Esophagus muscularis mucosa (tissue), 4 donors: ENCODE data around the gene PERP. TPM values are rescaled to one million over a fixed set of nuclear protein-coding genes. Genes with fewer than 3 reads are reported as not detected.
"Not testable (repeated sequence)": the region's sequence is repeated elsewhere in the genome, so short reads cannot be mapped to it uniquely, and the experiment has no call there.

Experiments used
- DNase-seq: peaks from one replicate; pipeline ENCODE4 v3.0.0-alpha.2; 2017; ENCODE audit errors: extremely low spot score
- H3K27ac ChIP-seq, 4 donors: fragments of 200-600 bp; sonication (generic); replicated peaks in 1 of 4; 1 replicate in 3 of 4; 2 replicates in 1 of 4; pipeline ENCODE4 v1.5.1; 2016 to 2019; ENCODE audit warnings: mild to moderate bottlenecking in 1 of 4
- H3K27me3 ChIP-seq, 4 donors: fragments of 200-600 bp; sonication (generic); one replicate each; pipeline versions ENCODE4 v1.5.1 to v1.6.0; 2016 to 2019
- H3K36me3 ChIP-seq, 4 donors: fragments of 200-600 bp; sonication (generic); one replicate each; pipeline ENCODE4 v1.5.1; 2016 to 2019
- H3K4me1 ChIP-seq, 4 donors: fragments of 200-600 bp; sonication (generic); one replicate each; pipeline ENCODE4 v1.5.1; 2016 to 2019
- H3K4me3 ChIP-seq, 4 donors: fragments of 200-600 bp; sonication (generic); 1 replicate in 2 of 4; 2 replicates in 2 of 4; pipeline ENCODE4 v1.5.1; 2016 to 2019; ENCODE audit warnings: mild to moderate bottlenecking in 4 of 4, moderate library complexity in 1 of 4
- H3K9me3 ChIP-seq, 4 donors: fragments of 200-600 bp; sonication (generic); 1 replicate in 3 of 4; 2 replicates in 1 of 4; pipeline ENCODE4 v1.5.1; 2016 to 2019
- EP300 ChIP-seq: sonication (generic); formaldehyde crosslinking; IDR thresholded peaks from one replicate; pipeline ENCODE4 v1.6.1; 2017; ENCODE audit warnings: antibody characterized with exemption
- POLR2A ChIP-seq: fragments of 450-650 bp; IDR thresholded peaks from one replicate; pipeline ENCODE4 v1.6.1; 2017; ENCODE audit warnings: antibody characterized with exemption, moderate library complexity, mild to moderate bottlenecking, low read depth
- POLR2AphosphoS5 ChIP-seq, 2 donors: sonication (generic); formaldehyde crosslinking; IDR thresholded peaks; one replicate each; pipeline ENCODE4 v1.6.1; 2017; ENCODE audit warnings: antibody characterized with exemption in 2 of 2
- WGBS: methylation state at CpG from one replicate; pipeline ENCODE4 v1.1.5; 2018; 5-methylcytosine and 5-hydroxymethylcytosine counted together
- intact Hi-C: fragments of 100-400 bp; cut with DNase I; formaldehyde crosslinking; loops from one replicate; pipeline ENCODE4 v1.15.1; 2023
- total RNA-seq, 4 donors: library from RNA; depleted of rRNA; stranded (reverse); fragments of >200 nt; gene quantifications; one replicate each; pipeline versions ENCODE4 v1.1.0 to v1.2.1, GENCODE V29; 2016
- TF ChIP-seq, protein P1 (sequence below), 3 experiments: fragments of 200-600 bp in 2 of 3; fragments of 450-650 bp in 1 of 3; sonication (generic) in 2 of 3; IDR thresholded peaks; one replicate each; pipeline ENCODE4 v1.5.1; 2017 to 2019; ENCODE audit warnings: antibody characterized with exemption in 3 of 3, mild to moderate bottlenecking in 2 of 3, moderate library complexity in 1 of 3

Gene PERP
- total RNA-seq, 4 donors from 2014 or later, result 81.0 to 123 (median 83.9) TPM

DNA sequence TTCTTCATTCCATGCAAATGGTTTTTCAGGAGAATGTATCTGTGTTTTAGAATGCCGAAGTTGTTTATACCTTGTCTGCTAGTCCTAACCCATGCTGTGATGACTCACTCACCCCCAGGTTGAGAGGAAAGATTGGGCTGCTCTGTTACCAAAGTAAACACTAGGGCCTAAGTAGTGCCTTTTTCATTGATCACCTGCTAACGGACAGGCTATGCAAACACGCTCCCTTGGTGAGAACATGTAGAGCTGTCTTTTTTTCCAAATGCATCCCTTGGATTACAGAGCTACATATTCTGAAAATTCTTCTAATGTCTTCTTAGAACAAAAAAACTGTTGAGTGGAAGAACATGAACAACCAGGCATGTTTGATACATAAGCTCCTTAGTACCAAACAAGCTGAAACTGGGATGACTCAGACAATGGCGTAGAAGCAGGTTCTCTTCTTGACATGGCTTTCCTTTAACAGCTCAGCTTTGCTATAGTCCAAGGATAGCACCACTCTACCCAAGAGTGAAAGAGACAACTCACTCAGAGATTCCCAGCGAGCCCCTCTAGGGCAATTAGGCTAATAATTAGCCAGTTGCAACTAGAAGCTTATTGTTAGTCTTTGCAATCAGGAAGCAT, 20.5 kb downstream of the PERP start:
- TF ChIP-seq POLR2A (no peak), EP300 (no peak), POLR2AphosphoS5 (IDR thresholded peaks at IDR 0.05) (no peak)
- TF ChIP-seq, protein P1, sequence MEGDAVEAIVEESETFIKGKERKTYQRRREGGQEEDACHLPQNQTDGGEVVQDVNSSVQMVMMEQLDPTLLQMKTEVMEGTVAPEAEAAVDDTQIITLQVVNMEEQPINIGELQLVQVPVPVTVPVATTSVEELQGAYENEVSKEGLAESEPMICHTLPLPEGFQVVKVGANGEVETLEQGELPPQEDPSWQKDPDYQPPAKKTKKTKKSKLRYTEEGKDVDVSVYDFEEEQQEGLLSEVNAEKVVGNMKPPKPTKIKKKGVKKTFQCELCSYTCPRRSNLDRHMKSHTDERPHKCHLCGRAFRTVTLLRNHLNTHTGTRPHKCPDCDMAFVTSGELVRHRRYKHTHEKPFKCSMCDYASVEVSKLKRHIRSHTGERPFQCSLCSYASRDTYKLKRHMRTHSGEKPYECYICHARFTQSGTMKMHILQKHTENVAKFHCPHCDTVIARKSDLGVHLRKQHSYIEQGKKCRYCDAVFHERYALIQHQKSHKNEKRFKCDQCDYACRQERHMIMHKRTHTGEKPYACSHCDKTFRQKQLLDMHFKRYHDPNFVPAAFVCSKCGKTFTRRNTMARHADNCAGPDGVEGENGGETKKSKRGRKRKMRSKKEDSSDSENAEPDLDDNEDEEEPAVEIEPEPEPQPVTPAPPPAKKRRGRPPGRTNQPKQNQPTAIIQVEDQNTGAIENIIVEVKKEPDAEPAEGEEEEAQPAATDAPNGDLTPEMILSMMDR (IDR thresholded peaks at IDR 0.05), result no peak
- intact Hi-C loops, result loop anchor here (5.0 kb wide), 1 partner anchor 54 kb away; no protein-coding TSS in a partner anchor
- H3K36me3 ChIP-seq, result peaks cover 0 to 12% (median under 1%) of the 10 kb centered on the region in 4 donors
- no peaks in the 10 kb centered on the region for H3K9me3 ChIP-seq
- WGBS, result 67% methylated on average over 5 of the region's 5 CpGs
- no peak for DNase-seq
- H3K4me3 ChIP-seq, result no peak overlapping the region
- peaks cover 4 to 34% (median 19%) of the 10 kb centered on the region in 4 donors for H3K4me1 ChIP-seq
- no peak overlapping the region for H3K27ac ChIP-seq
- H3K27me3 ChIP-seq, result no peaks in the 10 kb centered on the region

- Histone ChIP-seq H3K36me3 (peaks cover 0 to 4% (median 0%) of the 10 kb centered on the region in 4 donors), H3K27me3 (no peaks in the 10 kb centered on the region), H3K9me3 (no peaks in the 10 kb centered on the region), H3K4me3 (no peak overlapping the region), H3K4me1 (peaks cover 4 to 34% (median 19%) of the 10 kb centered on the region in 4 donors), H3K27ac (no peak overlapping the region)
- TF ChIP-seq, protein P1 (IDR thresholded peaks at IDR 0.05), result no peak
- no peak for TF ChIP-seq POLR2A
- TF ChIP-seq POLR2AphosphoS5 (IDR thresholded peaks at IDR 0.05), result no peak
- no peak for TF ChIP-seq EP300
- DNase-seq, result no peak
- WGBS, result 87% methylated on average over 2 of the region's 2 CpGs
- intact Hi-C loops, result loop anchor here (5.0 kb wide), 1 partner anchor 54 kb away; no protein-coding TSS in a partner anchor
Measured at GRCh38 chr6:138085839-138086222, 21.4 kb downstream of the PERP start.

GRCh38 chr6:138084904-138085838, 22.0 kb downstream of the PERP start:
- no peak for DNase-seq
- peaks cover 0 to 5% (median 0%) of the 10 kb centered on the region in 4 donors for H3K9me3 ChIP-seq
- TF ChIP-seq, protein P1 (IDR thresholded peaks at IDR 0.05), result no peak
- TF ChIP-seq POLR2AphosphoS5 (IDR thresholded peaks at IDR 0.05) (no peak), POLR2A (no peak), EP300 (no peak)
- no peaks in the 10 kb centered on the region for H3K27me3 ChIP-seq
- H3K4me1 ChIP-seq, result peaks cover 4 to 34% (median 19%) of the 10 kb centered on the region in 4 donors
- no peak overlapping the region for H3K4me3 ChIP-seq
- peaks cover 0 to 2% (median 0%) of the 10 kb centered on the region in 4 donors for H3K36me3 ChIP-seq
- 75% methylated on average over 10 of the region's 10 CpGs for WGBS
- intact Hi-C loops, result loop anchor here (5.0 kb wide), 1 partner anchor 53 kb away; no protein-coding TSS in a partner anchor
- no peak overlapping the region for H3K27ac ChIP-seq

DNA sequence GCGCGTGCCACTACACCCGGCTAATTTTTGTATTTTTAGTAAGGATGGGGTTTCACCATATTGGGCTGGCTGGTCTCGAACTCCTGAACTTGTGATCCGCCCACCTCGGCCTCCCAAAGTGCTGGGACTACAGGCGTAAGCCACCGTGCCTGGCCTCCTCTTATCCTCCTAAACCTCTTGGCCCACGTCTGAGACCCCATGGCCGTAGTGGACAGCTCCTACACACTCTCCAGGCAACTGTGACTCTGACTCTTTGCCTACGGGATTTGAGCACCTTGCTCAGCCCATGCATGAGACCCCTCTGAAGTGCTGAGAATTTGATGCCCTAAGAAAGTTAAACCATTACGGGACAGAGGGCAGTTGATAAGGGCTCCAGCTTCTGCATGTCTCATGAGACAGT, 25.0 kb downstream of the PERP start:
- Histone ChIP-seq H3K27me3 (no peaks in the 10 kb centered on the region), H3K4me1 (peaks cover 0 to 9% (median 0%) of the 10 kb centered on the region in 4 donors), H3K36me3 (no peaks in the 10 kb centered on the region), H3K4me3 (no peak overlapping the region), H3K27ac (no peak overlapping the region), H3K9me3 (peaks cover 0 to 7% (median 2%) of the 10 kb centered on the region in 4 donors)
- intact Hi-C loops, result no loop called here
- DNase-seq, result no peak
- WGBS, result 97% methylated on average over 12 of the region's 12 CpGs
- TF ChIP-seq, protein P1 (IDR thresholded peaks at IDR 0.05), result no peak
- no peak for TF ChIP-seq POLR2A
- TF ChIP-seq EP300, result no peak
- TF ChIP-seq POLR2AphosphoS5 (IDR thresholded peaks at IDR 0.05), result no peak

DNA sequence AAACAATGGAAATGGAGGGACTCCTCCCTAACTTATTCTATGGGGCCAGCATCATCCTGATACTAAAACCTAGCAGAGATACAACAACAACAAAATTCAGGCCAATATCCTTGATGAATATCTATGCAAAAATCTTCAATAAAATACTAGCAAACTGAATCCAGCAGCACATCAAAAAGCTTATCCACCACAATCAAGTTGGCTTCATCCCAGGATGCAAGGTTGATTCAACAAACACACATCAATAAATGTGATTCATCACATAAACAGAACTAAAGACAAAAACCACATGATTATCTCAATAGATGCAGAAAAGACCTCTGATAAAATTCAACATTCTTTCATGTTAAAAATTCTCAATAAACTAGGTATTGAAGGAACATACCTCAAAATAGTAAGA, 27.7 kb downstream of the PERP start:
- H3K36me3 ChIP-seq, DNase-seq, H3K9me3 ChIP-seq, intact Hi-C loops, H3K4me3 ChIP-seq, H3K27ac ChIP-seq, H3K4me1 ChIP-seq, H3K27me3 ChIP-seq: not testable (repeated sequence)
